Measurements from ENCODE around the gene ZGLP1. TPM values are rescaled to one million over a fixed set of nuclear protein-coding genes. Genes with fewer than 3 reads are reported as not detected.

Gene ZGLP1
- total RNA-seq, 1 donor from 2014 or later: 8.2 TPM

DNA sequence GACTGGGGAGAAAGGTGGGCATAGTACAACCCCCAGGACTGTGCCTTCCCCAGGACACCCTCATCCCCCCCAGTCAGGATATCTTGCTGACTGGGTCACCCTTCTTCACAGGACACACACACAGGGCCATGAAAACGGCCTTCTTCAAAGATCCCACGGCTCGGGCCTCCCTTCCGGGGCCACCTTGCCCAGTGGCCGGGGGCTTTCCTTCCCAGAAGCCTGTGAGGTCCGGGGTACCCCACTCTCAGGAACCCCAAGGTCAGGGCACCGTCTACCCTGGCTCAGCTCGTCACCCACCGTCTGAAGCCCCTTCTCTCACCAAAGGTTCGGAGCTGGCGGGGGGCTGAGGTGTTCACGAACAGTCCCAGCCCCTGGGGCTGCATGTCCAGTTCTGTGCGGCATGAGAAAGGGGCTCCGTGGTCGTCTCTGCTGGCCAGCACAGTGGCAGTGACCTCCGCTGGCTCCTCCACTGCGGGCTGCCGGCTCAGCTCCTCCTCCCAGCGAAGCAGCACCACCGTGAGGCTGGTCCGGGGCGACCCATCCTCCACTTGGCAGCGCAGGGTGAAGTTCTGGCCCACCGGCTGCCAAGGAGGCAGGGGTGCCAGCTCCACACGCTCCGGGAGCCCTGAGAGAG is 25.9 kb upstream of the ZGLP1 start:
- H3K4me3 Mint-ChIP-seq (ENCODE audit: unreplicated experiment): no peak overlapping the region
- no peak overlapping the region for H3K27ac Mint-ChIP-seq (ENCODE audit: unreplicated experiment)
- H3K9me3 Mint-ChIP-seq (ENCODE audit: unreplicated experiment): no peaks in the 10 kb centered on the region
- peaks cover 13% of the 10 kb centered on the region for H3K4me1 Mint-ChIP-seq (ENCODE audit: unreplicated experiment)
- TF ChIP-seq, protein P1, sequence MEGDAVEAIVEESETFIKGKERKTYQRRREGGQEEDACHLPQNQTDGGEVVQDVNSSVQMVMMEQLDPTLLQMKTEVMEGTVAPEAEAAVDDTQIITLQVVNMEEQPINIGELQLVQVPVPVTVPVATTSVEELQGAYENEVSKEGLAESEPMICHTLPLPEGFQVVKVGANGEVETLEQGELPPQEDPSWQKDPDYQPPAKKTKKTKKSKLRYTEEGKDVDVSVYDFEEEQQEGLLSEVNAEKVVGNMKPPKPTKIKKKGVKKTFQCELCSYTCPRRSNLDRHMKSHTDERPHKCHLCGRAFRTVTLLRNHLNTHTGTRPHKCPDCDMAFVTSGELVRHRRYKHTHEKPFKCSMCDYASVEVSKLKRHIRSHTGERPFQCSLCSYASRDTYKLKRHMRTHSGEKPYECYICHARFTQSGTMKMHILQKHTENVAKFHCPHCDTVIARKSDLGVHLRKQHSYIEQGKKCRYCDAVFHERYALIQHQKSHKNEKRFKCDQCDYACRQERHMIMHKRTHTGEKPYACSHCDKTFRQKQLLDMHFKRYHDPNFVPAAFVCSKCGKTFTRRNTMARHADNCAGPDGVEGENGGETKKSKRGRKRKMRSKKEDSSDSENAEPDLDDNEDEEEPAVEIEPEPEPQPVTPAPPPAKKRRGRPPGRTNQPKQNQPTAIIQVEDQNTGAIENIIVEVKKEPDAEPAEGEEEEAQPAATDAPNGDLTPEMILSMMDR (IDR thresholded peaks at IDR 0.05; ENCODE audit: unreplicated experiment): no peak
- DNase-seq (ENCODE audit: low spot score): peak; percentile 18
- peaks cover 14% of the 10 kb centered on the region for H3K36me3 Mint-ChIP-seq (ENCODE audit: low read depth, unreplicated experiment)
- H3K27me3 Mint-ChIP-seq (ENCODE audit: unreplicated experiment): peaks cover 17% of the 10 kb centered on the region

DNA sequence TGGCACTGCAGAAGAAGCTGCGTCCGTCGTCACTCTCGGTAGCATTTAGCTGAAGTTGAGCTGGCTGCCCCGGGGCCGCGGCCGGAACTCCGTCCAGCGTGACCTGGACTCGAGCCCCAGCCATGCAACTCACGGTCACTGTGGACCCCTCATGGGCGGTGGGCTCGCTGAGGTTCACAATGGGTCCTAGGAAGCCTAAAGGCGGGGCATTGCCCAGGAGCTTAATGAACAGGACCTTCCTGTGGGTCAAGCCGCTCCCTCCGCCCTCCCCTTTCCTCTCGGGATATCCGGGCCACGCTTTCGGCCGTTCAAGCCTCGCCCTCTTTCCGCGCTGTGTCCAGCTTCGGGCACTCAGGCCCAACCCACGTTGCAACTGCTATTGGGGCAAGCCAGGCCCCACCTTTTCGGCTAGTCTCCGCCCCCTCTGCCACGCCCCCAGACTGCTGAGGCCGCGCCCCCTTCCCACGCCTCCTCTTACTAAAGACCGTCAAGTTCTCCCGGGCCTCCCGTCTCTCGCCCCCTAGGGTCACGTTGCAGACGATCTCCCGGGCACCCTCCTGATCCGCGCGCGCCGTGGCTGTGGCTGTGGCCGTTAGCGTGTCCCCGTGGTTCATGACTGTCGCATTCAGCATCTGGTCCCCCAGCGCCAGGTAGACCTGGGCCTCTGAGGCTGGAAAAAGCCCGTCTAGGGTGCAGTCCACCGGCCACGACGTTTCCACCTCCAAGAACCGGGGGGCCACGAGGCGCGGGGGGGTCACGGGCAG is 25.2 kb upstream of the ZGLP1 start:
- H3K27ac Mint-ChIP-seq (ENCODE audit: unreplicated experiment): peak overlapping the region; percentile 74

DNA sequence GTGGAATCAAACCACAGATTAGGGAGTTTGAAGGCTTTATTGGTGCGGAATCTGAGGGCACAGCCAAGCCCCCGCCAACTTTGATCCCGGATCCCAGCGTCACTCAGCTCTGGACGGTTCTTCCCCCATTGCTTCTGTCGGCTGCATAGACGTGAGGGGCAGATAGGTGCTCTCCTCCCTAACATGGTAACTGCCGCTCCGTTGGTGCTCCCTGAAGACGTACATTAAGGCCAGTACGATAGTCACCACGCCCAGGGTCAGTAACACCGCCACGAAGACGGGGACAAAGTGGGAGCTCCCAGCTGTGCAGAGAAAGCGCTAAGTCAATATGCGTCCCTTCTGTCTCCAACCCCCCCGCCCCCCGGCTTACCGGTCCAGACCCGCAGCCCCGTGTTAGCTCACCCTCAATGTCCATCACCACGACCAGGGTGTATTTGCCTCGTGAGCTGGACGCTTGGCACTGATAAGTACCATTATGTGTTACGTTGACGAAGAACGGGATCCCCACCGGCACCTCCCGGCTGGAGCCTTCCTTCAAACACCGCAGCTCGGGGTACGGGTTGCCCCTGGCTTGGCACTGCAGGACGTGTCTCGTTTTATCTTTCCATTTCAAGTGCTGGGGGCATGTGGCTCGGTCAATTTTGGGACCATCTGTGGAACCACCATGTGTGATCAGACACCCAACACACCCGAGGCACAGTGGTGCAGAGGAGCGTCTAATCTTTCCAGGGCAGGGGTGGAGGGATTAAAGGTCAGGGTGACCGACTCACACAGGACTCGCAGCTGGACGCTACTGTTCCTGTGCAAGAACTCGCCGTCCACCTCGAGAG is 24.4 kb upstream of the ZGLP1 start:
- H3K4me3 Mint-ChIP-seq (ENCODE audit: unreplicated experiment): peak overlapping the region; percentile 96
- peaks cover 18% of the 10 kb centered on the region for H3K36me3 Mint-ChIP-seq (ENCODE audit: low read depth, unreplicated experiment)
- peak overlapping the region; percentile 92 for H3K27ac Mint-ChIP-seq (ENCODE audit: unreplicated experiment)
- DNase-seq (ENCODE audit: low spot score): peak; percentile 25
- H3K27me3 Mint-ChIP-seq (ENCODE audit: unreplicated experiment): peaks cover 20% of the 10 kb centered on the region
- TF ChIP-seq, protein P1 (IDR thresholded peaks at IDR 0.05; ENCODE audit: unreplicated experiment): no peak
- peaks cover 11% of the 10 kb centered on the region for H3K4me1 Mint-ChIP-seq (ENCODE audit: unreplicated experiment)
- no peaks in the 10 kb centered on the region for H3K9me3 Mint-ChIP-seq (ENCODE audit: unreplicated experiment)

More for the DNA sequence above, 25.2 kb upstream of the ZGLP1 start:
- TF ChIP-seq, protein P1 (IDR thresholded peaks at IDR 0.05; ENCODE audit: unreplicated experiment): no peak
- no peaks in the 10 kb centered on the region for H3K9me3 Mint-ChIP-seq (ENCODE audit: unreplicated experiment)
- DNase-seq (ENCODE audit: low spot score): peak; percentile 97
- peaks cover 17% of the 10 kb centered on the region for H3K27me3 Mint-ChIP-seq (ENCODE audit: unreplicated experiment)
- peaks cover 13% of the 10 kb centered on the region for H3K4me1 Mint-ChIP-seq (ENCODE audit: unreplicated experiment)
- peaks cover 18% of the 10 kb centered on the region for H3K36me3 Mint-ChIP-seq (ENCODE audit: low read depth, unreplicated experiment)
- peak overlapping the region; percentile 96 for H3K4me3 Mint-ChIP-seq (ENCODE audit: unreplicated experiment)

DNA sequence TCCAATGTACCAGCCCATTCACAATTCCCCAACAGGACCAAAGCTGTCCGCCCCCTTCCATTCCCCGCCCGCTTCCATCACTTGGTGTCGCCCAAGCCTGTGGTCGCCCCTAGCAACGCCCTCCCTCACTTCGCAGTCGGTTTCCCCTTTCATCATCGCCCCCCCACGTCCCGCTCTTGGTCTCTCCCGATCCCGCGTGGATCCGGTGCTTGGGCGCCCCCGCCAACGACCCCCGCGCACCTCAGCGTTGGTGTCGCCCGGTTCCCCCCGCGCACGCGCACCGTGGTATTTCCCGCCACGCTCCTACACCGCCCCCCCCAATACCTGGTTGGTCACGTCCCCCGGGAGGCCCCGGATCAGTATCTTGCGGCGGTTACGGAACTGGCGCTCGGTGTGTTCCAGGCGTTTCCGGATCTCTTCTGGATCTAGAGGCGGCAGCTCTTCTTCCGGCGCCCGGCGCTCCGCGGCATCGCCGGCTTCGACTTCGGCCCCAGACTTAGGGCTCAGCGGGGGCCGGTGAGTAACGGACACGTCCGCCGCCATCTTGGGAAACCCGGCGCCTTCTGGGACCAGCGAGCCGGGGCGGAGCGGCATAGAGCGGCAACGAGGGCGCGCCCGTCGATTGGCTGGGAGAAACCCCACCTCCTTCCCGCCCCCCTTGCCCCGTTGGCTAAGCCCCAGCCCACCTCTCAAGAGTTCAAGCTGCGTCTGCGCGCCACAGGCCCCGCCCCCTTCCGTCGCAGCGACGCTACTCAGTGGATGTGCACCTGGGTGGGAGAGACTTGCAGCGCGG is 23.5 kb upstream of the ZGLP1 start, which contains the start of gene RAVER1:
Gene RAVER1 (minus strand): TSS at position 565 of the 793 bp plus-strand sequence. CDS start 22 bp downstream, at position 543.
- peak; percentile 97 for DNase-seq (ENCODE audit: low spot score)
- peak within 1 kb of the TSS; percentile 96 for H3K4me3 Mint-ChIP-seq (ENCODE audit: unreplicated experiment)
- peaks cover 17% of the 10 kb centered on the region for H3K36me3 Mint-ChIP-seq (ENCODE audit: low read depth, unreplicated experiment)
- TF ChIP-seq, protein P1 (IDR thresholded peaks at IDR 0.05; ENCODE audit: unreplicated experiment): no peak
- H3K4me1 Mint-ChIP-seq (ENCODE audit: unreplicated experiment): peaks cover 9% of the 10 kb centered on the region
- H3K27ac Mint-ChIP-seq (ENCODE audit: unreplicated experiment): peak within 1 kb of the TSS; percentile 92
- no peaks in the 10 kb centered on the region for H3K9me3 Mint-ChIP-seq (ENCODE audit: unreplicated experiment)
- H3K27me3 Mint-ChIP-seq (ENCODE audit: unreplicated experiment): peaks cover 14% of the 10 kb centered on the region

Data from endothelial cell (in vitro differentiated cells).